ENCODE measurements around the gene SLC22A5.

The SLC22A5 gene

GRCh38 chr5:132368186-132368585 is 1.3 kb upstream of the SLC22A5 start:
- Histone ChIP-seq H2BK120ac (ENCODE audit: low read depth, low read length) (no peak overlapping the region), H3K4me3 (ENCODE audit: low read length in 2 of 2) (no peak overlapping the region), H4K8ac (ENCODE audit: low read depth, low read length) (no peak overlapping the region), H3K9me3 (replicated peaks in 1 of 2; ENCODE audit: control insufficient read depth in 2 of 2, insufficient read depth in 1 of 2, low read depth in 1 of 2, low read length in 2 of 2) (peaks cover 0 to 3% of the 10 kb centered on the region in 2 donors), H3K36me3 (replicated peaks in 1 of 2; ENCODE audit: control insufficient read depth in 2 of 2, insufficient read depth in 2 of 2, low read length in 2 of 2) (no peaks in the 10 kb centered on the region), H3K27me3 (ENCODE audit: control insufficient read depth in 3 of 3, insufficient read depth in 3 of 3, low read depth in 1 of 3, low read length in 3 of 3) (peaks cover 2 to 39% (median 11%) of the 10 kb centered on the region in 3 experiments), H3K79me1 (ENCODE audit: low read depth, low read length) (no peaks in the 10 kb centered on the region), H2BK12ac (ENCODE audit: low read length) (no peak overlapping the region), H3K4ac (ENCODE audit: low read length) (no peak overlapping the region), H2BK5ac (ENCODE audit: low read length) (no peak overlapping the region), H3K9ac (ENCODE audit: low read depth, low read length, poor library complexity) (no peak overlapping the region), H3K18ac (ENCODE audit: low read length) (no peak overlapping the region), H3K27ac (replicated peaks; ENCODE audit: low read length) (no peak overlapping the region), H3K4me1 (ENCODE audit: control insufficient read depth in 2 of 2, insufficient read depth in 1 of 2, low read depth in 1 of 2, low read length in 2 of 2) (peaks cover 0 to 4% of the 10 kb centered on the region in 2 donors), H3K23ac (ENCODE audit: low read depth, low read length, poor library complexity) (no peak overlapping the region), H2BK15ac (ENCODE audit: low read length) (no peak overlapping the region), H2AK5ac (ENCODE audit: low read depth, low read length) (no peak overlapping the region), H2AFZ (ENCODE audit: low read length) (no peak overlapping the region), H4K91ac (ENCODE audit: low read depth, low read length, poor library complexity) (no peak overlapping the region), H3K4me2 (ENCODE audit: insufficient read depth, low read length, poor library complexity, severe bottlenecking) (no peak overlapping the region), H3K14ac (ENCODE audit: low read length) (no peak overlapping the region)
- WGBS, 2 donors (ENCODE audit: extremely low coverage in 2 of 2, insufficient read length in 2 of 2, insufficient replicate concordance in 1 of 2) = no CpG with 5 or more reads among the region's 4 CpGs
- no peak for DNase-seq (ENCODE audit: low spot score)

DNA sequence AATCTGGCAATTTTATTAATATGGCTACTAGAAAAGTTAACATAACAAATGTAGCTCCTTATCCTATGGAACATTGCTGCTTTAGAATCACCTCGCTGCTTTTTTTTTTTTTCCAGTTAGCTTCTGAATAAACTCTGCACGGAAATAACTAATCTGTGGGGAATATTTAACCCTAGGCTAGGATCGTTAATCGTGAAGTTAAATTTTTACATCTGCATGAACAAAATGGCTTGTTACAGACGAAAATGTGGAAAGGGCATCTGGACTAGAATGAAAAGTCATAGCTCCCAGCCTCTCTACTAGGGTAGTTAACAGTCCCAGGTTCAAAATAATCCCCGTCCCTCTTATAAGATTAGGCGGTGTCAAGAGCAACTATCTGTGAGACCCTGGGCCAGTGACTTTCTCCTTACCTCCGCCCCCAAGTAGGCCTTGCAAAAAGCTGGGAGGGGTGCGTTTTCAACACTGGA is 470 bp upstream of the SLC22A5 start:
- H3K9me3 ChIP-seq (replicated peaks in 1 of 2; ENCODE audit: control insufficient read depth in 2 of 2, insufficient read depth in 1 of 2, low read depth in 1 of 2, low read length in 2 of 2) = peaks cover 0 to 3% of the 10 kb centered on the region in 2 donors
- peak overlapping the region; percentile 87 for H3K4me2 ChIP-seq (ENCODE audit: insufficient read depth, low read length, poor library complexity, severe bottlenecking)
- no peak overlapping the region for H2BK12ac ChIP-seq (ENCODE audit: low read length)
- peak overlapping the region; percentile 98 for H2AFZ ChIP-seq (ENCODE audit: low read length)
- no peak overlapping the region for H4K8ac ChIP-seq (ENCODE audit: low read depth, low read length)
- H3K4me3 ChIP-seq (ENCODE audit: low read length in 2 of 2) = peak overlapping the region; percentile 56 to 89
- DNase-seq (ENCODE audit: low spot score) = no peak
- no peaks in the 10 kb centered on the region for H3K79me1 ChIP-seq (ENCODE audit: low read depth, low read length)
- no peak overlapping the region for H2AK5ac ChIP-seq (ENCODE audit: low read depth, low read length)
- no peak overlapping the region for H3K4ac ChIP-seq (ENCODE audit: low read length)
- H3K36me3 ChIP-seq (replicated peaks in 1 of 2; ENCODE audit: control insufficient read depth in 2 of 2, insufficient read depth in 2 of 2, low read length in 2 of 2) = no peaks in the 10 kb centered on the region
- no CpG with 5 or more reads among the region's 9 CpGs for WGBS, 2 donors (ENCODE audit: extremely low coverage in 2 of 2, insufficient read length in 2 of 2, insufficient replicate concordance in 1 of 2)
- H3K18ac ChIP-seq (ENCODE audit: low read length) = peak overlapping the region; percentile 93
- H3K27ac ChIP-seq (replicated peaks; ENCODE audit: low read length) = no peak overlapping the region
- H3K27me3 ChIP-seq (ENCODE audit: control insufficient read depth in 3 of 3, insufficient read depth in 3 of 3, low read depth in 1 of 3, low read length in 3 of 3) = peaks cover 2 to 41% (median 11%) of the 10 kb centered on the region in 3 experiments
- H3K14ac ChIP-seq (ENCODE audit: low read length) = no peak overlapping the region
- peaks cover 0 to 4% of the 10 kb centered on the region in 2 donors for H3K4me1 ChIP-seq (ENCODE audit: control insufficient read depth in 2 of 2, insufficient read depth in 1 of 2, low read depth in 1 of 2, low read length in 2 of 2)
- peak overlapping the region; percentile 94 for H3K9ac ChIP-seq (ENCODE audit: low read depth, low read length, poor library complexity)
- no peak overlapping the region for H4K91ac ChIP-seq (ENCODE audit: low read depth, low read length, poor library complexity)
- peak overlapping the region; percentile 14 for H2BK15ac ChIP-seq (ENCODE audit: low read length)
- H2BK120ac ChIP-seq (ENCODE audit: low read depth, low read length) = peak overlapping the region; percentile 73
- H3K23ac ChIP-seq (ENCODE audit: low read depth, low read length, poor library complexity) = peak overlapping the region; percentile 82
- H2BK5ac ChIP-seq (ENCODE audit: low read length) = no peak overlapping the region

GRCh38 chr5:132370181-132370970 is 866 bp downstream of the SLC22A5 start:
- Histone ChIP-seq H3K27me3 (ENCODE audit: control insufficient read depth in 3 of 3, insufficient read depth in 3 of 3, low read depth in 1 of 3, low read length in 3 of 3) (peaks cover 2 to 44% (median 11%) of the 10 kb centered on the region in 3 experiments), H4K8ac (ENCODE audit: low read depth, low read length) (peak overlapping the region; percentile 54), H2AK5ac (ENCODE audit: low read depth, low read length) (no peak overlapping the region), H3K36me3 (replicated peaks in 1 of 2; ENCODE audit: control insufficient read depth in 2 of 2, insufficient read depth in 2 of 2, low read length in 2 of 2) (no peaks in the 10 kb centered on the region), H3K27ac (replicated peaks; ENCODE audit: low read length) (no peak overlapping the region), H4K91ac (ENCODE audit: low read depth, low read length, poor library complexity) (no peak overlapping the region), H3K23ac (ENCODE audit: low read depth, low read length, poor library complexity) (peak overlapping the region; percentile 82), H3K4me2 (ENCODE audit: insufficient read depth, low read length, poor library complexity, severe bottlenecking) (peak overlapping the region; percentile 87), H2BK15ac (ENCODE audit: low read length) (peak overlapping the region; percentile 14), H2AFZ (ENCODE audit: low read length) (peak overlapping the region; percentile 98), H2BK12ac (ENCODE audit: low read length) (peak overlapping the region; percentile 2), H3K9me3 (replicated peaks in 1 of 2; ENCODE audit: control insufficient read depth in 2 of 2, insufficient read depth in 1 of 2, low read depth in 1 of 2, low read length in 2 of 2) (peaks cover 0 to 3% of the 10 kb centered on the region in 2 donors), H3K4ac (ENCODE audit: low read length) (no peak overlapping the region), H2BK120ac (ENCODE audit: low read depth, low read length) (peak overlapping the region; percentile 73), H2BK5ac (ENCODE audit: low read length) (no peak overlapping the region), H3K9ac (ENCODE audit: low read depth, low read length, poor library complexity) (peak overlapping the region; percentile 89), H3K4me1 (ENCODE audit: control insufficient read depth in 2 of 2, insufficient read depth in 1 of 2, low read depth in 1 of 2, low read length in 2 of 2) (peaks cover 0 to 4% of the 10 kb centered on the region in 2 donors), H3K14ac (ENCODE audit: low read length) (peak overlapping the region; percentile 91), H3K79me1 (ENCODE audit: low read depth, low read length) (no peaks in the 10 kb centered on the region), H3K4me3 (ENCODE audit: low read length in 2 of 2) (peak overlapping the region; percentile 56 to 89), H3K18ac (ENCODE audit: low read length) (peak overlapping the region; percentile 93)
- no CpG with 5 or more reads among the region's 34 CpGs for WGBS, 2 donors (ENCODE audit: extremely low coverage in 2 of 2, insufficient read length in 2 of 2, insufficient replicate concordance in 1 of 2)
- no peak for DNase-seq (ENCODE audit: low spot score)

DNA sequence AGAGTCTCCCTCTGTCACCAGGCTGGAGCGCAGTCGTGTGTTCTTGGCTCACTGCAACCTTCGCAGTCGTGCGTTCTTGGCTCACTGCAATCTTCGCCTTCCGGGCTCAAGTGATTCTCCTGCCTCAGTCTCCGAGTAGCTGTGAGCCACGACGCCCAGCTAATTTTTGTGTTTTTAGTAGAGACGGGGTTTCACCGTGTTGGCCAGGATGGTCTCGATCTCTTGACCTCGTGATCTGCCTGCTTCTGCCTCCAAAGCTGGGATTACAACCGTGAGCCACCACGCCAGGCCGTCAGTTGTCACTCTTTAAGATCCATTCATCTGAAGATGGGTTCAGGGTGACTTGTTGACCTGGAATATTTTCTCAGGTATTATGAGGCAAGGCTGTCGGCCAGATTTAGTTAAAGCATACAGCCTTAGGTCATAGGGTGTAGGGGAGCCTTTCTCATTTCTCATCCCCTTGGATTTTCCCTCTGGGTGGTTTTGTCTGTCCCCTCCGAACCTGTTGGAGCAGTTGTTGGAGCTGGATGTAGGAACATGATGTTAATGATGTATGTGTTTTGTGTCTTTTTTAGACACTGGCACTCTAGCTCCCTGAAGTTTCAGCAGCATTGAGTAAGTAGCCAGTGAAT is 1.6 kb downstream of the SLC22A5 start:
- H2AFZ ChIP-seq (ENCODE audit: low read length) = no peak overlapping the region
- H2BK120ac ChIP-seq (ENCODE audit: low read depth, low read length) = no peak overlapping the region
- H3K27ac ChIP-seq (replicated peaks; ENCODE audit: low read length) = no peak overlapping the region
- DNase-seq (ENCODE audit: low spot score) = no peak
- peaks cover 0 to 3% of the 10 kb centered on the region in 2 donors for H3K9me3 ChIP-seq (replicated peaks in 1 of 2; ENCODE audit: control insufficient read depth in 2 of 2, insufficient read depth in 1 of 2, low read depth in 1 of 2, low read length in 2 of 2)
- no peak overlapping the region for H3K4ac ChIP-seq (ENCODE audit: low read length)
- H3K14ac ChIP-seq (ENCODE audit: low read length) = no peak overlapping the region
- peaks cover 0 to 4% of the 10 kb centered on the region in 2 donors for H3K4me1 ChIP-seq (ENCODE audit: control insufficient read depth in 2 of 2, insufficient read depth in 1 of 2, low read depth in 1 of 2, low read length in 2 of 2)
- no peaks in the 10 kb centered on the region for H3K79me1 ChIP-seq (ENCODE audit: low read depth, low read length)
- H3K27me3 ChIP-seq (ENCODE audit: control insufficient read depth in 3 of 3, insufficient read depth in 3 of 3, low read depth in 1 of 3, low read length in 3 of 3) = peaks cover 2 to 46% (median 11%) of the 10 kb centered on the region in 3 experiments
- no peak overlapping the region for H4K91ac ChIP-seq (ENCODE audit: low read depth, low read length, poor library complexity)
- H3K23ac ChIP-seq (ENCODE audit: low read depth, low read length, poor library complexity) = no peak overlapping the region
- H3K4me3 ChIP-seq (ENCODE audit: low read length in 2 of 2) = no peak overlapping the region
- WGBS, 2 donors (ENCODE audit: extremely low coverage in 2 of 2, insufficient read length in 2 of 2, insufficient replicate concordance in 1 of 2) = no CpG with 5 or more reads among the region's 19 CpGs
- H3K9ac ChIP-seq (ENCODE audit: low read depth, low read length, poor library complexity) = no peak overlapping the region
- no peaks in the 10 kb centered on the region for H3K36me3 ChIP-seq (replicated peaks in 1 of 2; ENCODE audit: control insufficient read depth in 2 of 2, insufficient read depth in 2 of 2, low read length in 2 of 2)
- no peak overlapping the region for H4K8ac ChIP-seq (ENCODE audit: low read depth, low read length)
- H3K18ac ChIP-seq (ENCODE audit: low read length) = no peak overlapping the region
- no peak overlapping the region for H2AK5ac ChIP-seq (ENCODE audit: low read depth, low read length)
- H3K4me2 ChIP-seq (ENCODE audit: insufficient read depth, low read length, poor library complexity, severe bottlenecking) = no peak overlapping the region
- H2BK12ac ChIP-seq (ENCODE audit: low read length) = no peak overlapping the region
- H2BK15ac ChIP-seq (ENCODE audit: low read length) = no peak overlapping the region
- no peak overlapping the region for H2BK5ac ChIP-seq (ENCODE audit: low read length)
